Sigmoid colon (tissue), 7 donors: ENCODE measurements around the gene OPALIN. TPM values are rescaled to one million over a fixed set of nuclear protein-coding genes. Genes with fewer than 3 reads are reported as not detected.

Experiments
- DNase-seq: peaks from one replicate; pipeline ENCODE4 v3.0.0-alpha.2; 2019
- H3K27ac ChIP-seq, 4 donors: fragments of 200-600 bp; sonication (generic); one replicate each; pipeline ENCODE4 v1.5.1; 2016 to 2019; ENCODE audit warnings: mild to moderate bottlenecking in 1 of 4
- H3K27me3 ChIP-seq, 3 donors: fragments of 200-600 bp; sonication (generic); one replicate each; pipeline ENCODE4 v1.5.1; 2019; ENCODE audit warnings: mild to moderate bottlenecking in 1 of 3
- H3K36me3 ChIP-seq, 4 donors: fragments of 200-600 bp; sonication (generic); one replicate each; pipeline ENCODE4 v1.5.1; 2016 to 2019
- H3K4me1 ChIP-seq, 4 donors: fragments of 200-600 bp; sonication (generic); one replicate each; pipeline ENCODE4 v1.5.1; 2017 to 2019
- H3K4me3 ChIP-seq, 4 donors: fragments of 200-600 bp; sonication (generic); one replicate each; pipeline ENCODE4 v1.5.1; 2017 to 2019; ENCODE audit warnings: mild to moderate bottlenecking in 2 of 4, moderate library complexity in 1 of 4
- H3K9me3 ChIP-seq, 4 donors: fragments of 200-600 bp in 3 of 4; sonication (generic) in 3 of 4; one replicate each; pipeline versions ENCODE4 v1.5.1 to v1.6.1; 2013 to 2019
- EP300 ChIP-seq, 4 donors: sonication (generic); formaldehyde crosslinking; IDR thresholded peaks; one replicate each; pipeline ENCODE4 v1.6.1; 2017; ENCODE audit warnings: antibody characterized with exemption in 4 of 4
- POLR2A ChIP-seq, 2 donors: fragments of 450-650 bp; IDR thresholded peaks; one replicate each; pipeline ENCODE4 v1.6.1; 2016; ENCODE audit warnings: antibody characterized with exemption in 2 of 2, mild to moderate bottlenecking in 2 of 2, moderate library complexity in 2 of 2
- POLR2AphosphoS5 ChIP-seq, 4 donors: sonication (generic); formaldehyde crosslinking; IDR thresholded peaks; one replicate each; pipeline ENCODE4 v1.6.1; 2017; ENCODE audit warnings: antibody characterized with exemption in 4 of 4
- WGBS, 2 donors: extraction: QIAGEN DNeasy Blood & Tissue Kit; methylation state at CpG; one replicate each; pipeline ENCODE4 v1.1.7; 2013; 5-methylcytosine and 5-hydroxymethylcytosine counted together
- intact Hi-C: fragments of 100-400 bp; cut with DNase I; formaldehyde crosslinking; loops from one replicate; pipeline ENCODE4 v1.15.1; 2023
- polyA plus RNA-seq, 3 donors: library from polyadenylated mRNA; stranded (reverse); fragments of 200-250 nt; gene quantifications; one replicate each; pipeline ENCODE4 v1.2.3, GENCODE V29; 2013
- total RNA-seq, 4 donors: library from RNA; depleted of rRNA; stranded (reverse); fragments of >200 nt; gene quantifications; one replicate each; pipeline ENCODE4 v1.1.0, GENCODE V29; 2016
- TF ChIP-seq, protein P1 (sequence below), 4 experiments: fragments of 450-650 bp in 3 of 4; fragments of 200-600 bp in 1 of 4; IDR thresholded peaks; one replicate each; pipeline ENCODE4 v1.5.1; 2016 to 2019; ENCODE audit warnings: antibody characterized with exemption in 4 of 4, mild to moderate bottlenecking in 3 of 4, moderate library complexity in 2 of 4
- donor health status: healthy with polysubstance abuse.
- donor health status: Bipolar disorder and iron deficiency.
- donor health status: healthy.

Gene OPALIN
- total and polyA plus RNA-seq, 7 donors, result not detected

DNA sequence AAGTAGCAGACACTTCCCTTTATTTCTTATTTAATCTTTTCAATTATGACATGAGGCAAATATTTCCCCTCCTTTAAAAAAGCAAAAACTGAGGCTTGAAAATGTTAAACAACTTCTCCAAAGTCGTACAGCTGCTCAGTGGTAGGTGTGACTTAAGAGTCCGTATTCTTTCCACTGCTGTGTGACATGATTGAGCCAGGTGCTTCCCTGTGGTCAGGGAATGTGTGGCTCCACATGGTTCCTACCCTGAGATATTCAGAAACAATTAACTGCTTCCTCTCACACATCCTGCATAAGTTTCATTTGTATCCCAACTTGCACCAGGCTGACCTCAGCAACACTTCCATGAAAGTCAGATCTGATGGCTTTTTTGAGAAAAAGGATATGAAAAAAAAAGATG is 13.6 kb downstream of the OPALIN start:
- intact Hi-C loops, result no loop called here
- Histone ChIP-seq H3K9me3 (peaks cover 0 to 6% (median 0%) of the 10 kb centered on the region in 4 donors), H3K27me3 (no peaks in the 10 kb centered on the region), H3K4me3 (no peak overlapping the region), H3K36me3 (no peaks in the 10 kb centered on the region), H3K27ac (no peak overlapping the region), H3K4me1 (no peaks in the 10 kb centered on the region)
- TF ChIP-seq, protein P1, sequence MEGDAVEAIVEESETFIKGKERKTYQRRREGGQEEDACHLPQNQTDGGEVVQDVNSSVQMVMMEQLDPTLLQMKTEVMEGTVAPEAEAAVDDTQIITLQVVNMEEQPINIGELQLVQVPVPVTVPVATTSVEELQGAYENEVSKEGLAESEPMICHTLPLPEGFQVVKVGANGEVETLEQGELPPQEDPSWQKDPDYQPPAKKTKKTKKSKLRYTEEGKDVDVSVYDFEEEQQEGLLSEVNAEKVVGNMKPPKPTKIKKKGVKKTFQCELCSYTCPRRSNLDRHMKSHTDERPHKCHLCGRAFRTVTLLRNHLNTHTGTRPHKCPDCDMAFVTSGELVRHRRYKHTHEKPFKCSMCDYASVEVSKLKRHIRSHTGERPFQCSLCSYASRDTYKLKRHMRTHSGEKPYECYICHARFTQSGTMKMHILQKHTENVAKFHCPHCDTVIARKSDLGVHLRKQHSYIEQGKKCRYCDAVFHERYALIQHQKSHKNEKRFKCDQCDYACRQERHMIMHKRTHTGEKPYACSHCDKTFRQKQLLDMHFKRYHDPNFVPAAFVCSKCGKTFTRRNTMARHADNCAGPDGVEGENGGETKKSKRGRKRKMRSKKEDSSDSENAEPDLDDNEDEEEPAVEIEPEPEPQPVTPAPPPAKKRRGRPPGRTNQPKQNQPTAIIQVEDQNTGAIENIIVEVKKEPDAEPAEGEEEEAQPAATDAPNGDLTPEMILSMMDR (IDR thresholded peaks at IDR 0.05), result no peak
- TF ChIP-seq EP300 (IDR thresholded peaks at IDR 0.05) (no peak), POLR2A (IDR thresholded peaks at IDR 0.05) (no peak), POLR2AphosphoS5 (IDR thresholded peaks at IDR 0.05) (no peak)
- no peak for DNase-seq
- WGBS, 2 donors, result 64 to 74% methylated on average over 2 of the region's 2 CpGs

DNA sequence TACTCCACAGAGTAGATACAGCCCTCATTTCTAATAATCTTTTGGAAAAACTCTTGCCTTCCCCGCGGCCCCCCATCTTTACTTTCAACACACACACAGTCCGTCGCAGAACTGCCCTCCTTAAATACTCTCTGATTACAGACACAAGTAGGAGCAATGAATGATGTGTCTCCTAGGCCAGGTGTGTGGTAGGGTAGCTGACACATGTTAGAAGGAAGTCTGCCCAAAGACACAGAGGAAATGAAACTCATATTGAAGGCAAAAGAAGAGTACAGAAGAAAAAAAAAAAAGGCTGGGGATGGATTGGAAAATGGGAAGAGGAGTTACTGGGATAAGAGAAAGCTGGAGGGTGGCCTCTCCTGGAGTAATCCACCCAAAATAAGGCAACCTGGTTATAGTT is 14.6 kb downstream of the OPALIN start:
- Histone ChIP-seq H3K27me3 (no peaks in the 10 kb centered on the region), H3K36me3 (no peaks in the 10 kb centered on the region), H3K9me3 (peaks cover 0 to 6% (median 0%) of the 10 kb centered on the region in 4 donors), H3K27ac (no peak overlapping the region), H3K4me3 (no peak overlapping the region), H3K4me1 (no peaks in the 10 kb centered on the region)
- TF ChIP-seq POLR2AphosphoS5 (IDR thresholded peaks at IDR 0.05), result no peak
- TF ChIP-seq POLR2A (IDR thresholded peaks at IDR 0.05), result no peak
- TF ChIP-seq, protein P1 (IDR thresholded peaks at IDR 0.05), result no peak
- no peak for TF ChIP-seq EP300 (IDR thresholded peaks at IDR 0.05)
- no peak for DNase-seq
- 93 to 97% methylated on average over 4 of the region's 4 CpGs for WGBS, 2 donors
- intact Hi-C loops, result loop anchor here (5.0 kb wide), 1 partner anchor 117 kb away; no protein-coding TSS in a partner anchor

DNA sequence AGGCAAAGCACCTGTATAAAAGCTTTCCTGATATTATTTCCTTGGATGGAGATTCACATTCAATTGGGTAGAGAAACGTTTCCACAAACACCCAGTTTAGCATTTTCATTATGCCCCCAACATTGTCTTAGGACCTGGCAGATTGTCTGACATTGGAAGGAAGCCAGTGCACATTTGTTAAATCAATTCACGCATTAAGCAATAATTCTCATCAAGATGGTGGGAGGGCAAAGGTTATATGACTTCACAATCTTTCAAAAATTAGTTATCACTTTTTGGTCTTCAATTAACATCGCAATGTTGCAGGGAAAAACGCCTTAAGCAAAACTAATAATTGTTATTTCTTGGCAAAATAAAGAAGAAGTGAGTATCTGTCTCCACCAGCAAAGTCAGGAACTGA is 16.4 kb downstream of the OPALIN start:
- peaks cover 0 to 6% (median 0%) of the 10 kb centered on the region in 4 donors for H3K9me3 ChIP-seq
- H3K4me3 ChIP-seq, result no peak overlapping the region
- H3K27ac ChIP-seq, result no peak overlapping the region
- WGBS, 2 donors, result 68 to 83% methylated on average over 4 of the region's 4 CpGs
- TF ChIP-seq EP300 (IDR thresholded peaks at IDR 0.05), result no peak
- TF ChIP-seq, protein P1 (IDR thresholded peaks at IDR 0.05), result no peak
- no peak for TF ChIP-seq POLR2A (IDR thresholded peaks at IDR 0.05)
- no peak for TF ChIP-seq POLR2AphosphoS5 (IDR thresholded peaks at IDR 0.05)
- H3K4me1 ChIP-seq, result no peaks in the 10 kb centered on the region
- H3K36me3 ChIP-seq, result no peaks in the 10 kb centered on the region
- DNase-seq, result no peak
- no peaks in the 10 kb centered on the region for H3K27me3 ChIP-seq
- intact Hi-C loops, result loop anchor here (5.0 kb wide), 1 partner anchor 115 kb away; no protein-coding TSS in a partner anchor

DNA sequence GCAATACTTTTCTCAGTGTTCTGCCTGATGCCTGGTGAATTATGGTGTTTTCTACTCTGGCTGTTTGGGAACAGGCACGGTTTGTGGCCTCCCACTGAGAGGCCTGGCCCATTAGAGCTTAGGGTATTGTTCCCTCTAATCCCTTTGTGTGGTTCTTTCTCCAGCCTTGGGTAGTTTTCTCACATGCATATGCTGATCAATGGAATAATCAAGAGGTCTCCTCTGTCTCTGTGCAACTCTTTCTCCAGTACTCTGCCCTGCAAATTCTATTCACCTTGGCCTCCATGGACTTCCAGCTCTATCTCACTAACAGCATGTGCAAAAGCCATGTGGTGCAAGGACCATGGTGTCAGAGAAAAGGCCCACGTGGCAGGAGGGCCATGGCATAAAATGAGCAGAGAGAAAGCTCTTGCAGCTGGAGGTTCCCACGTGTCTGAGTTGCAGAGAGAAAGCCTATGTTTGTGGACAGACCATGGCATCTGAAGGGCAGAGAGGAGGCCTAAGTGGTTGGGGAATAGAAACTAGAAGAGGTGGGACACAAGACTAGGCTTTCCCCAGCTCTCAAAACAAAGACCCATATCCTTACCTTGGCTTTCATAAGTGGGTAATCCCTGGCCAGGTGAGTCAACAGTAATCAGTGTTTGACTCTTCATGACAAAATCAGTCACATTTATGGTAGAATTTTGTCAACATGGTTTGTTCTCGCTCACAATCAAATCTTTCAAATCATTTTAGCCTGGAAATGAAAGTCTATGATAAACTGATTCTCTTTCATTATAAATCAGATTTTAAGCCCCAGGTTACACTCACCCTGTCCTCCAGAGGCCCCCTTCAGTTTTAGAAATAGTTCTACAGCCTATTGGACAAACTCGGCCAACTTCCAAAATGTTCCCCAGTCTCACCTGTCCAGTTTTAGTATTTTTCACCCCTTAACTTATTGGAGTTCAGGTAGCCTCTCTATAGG is 17.3 kb downstream of the OPALIN start:
- intact Hi-C loops, result loop anchor here (5.0 kb wide), 1 partner anchor 114 kb away; no protein-coding TSS in a partner anchor
- TF ChIP-seq POLR2A (IDR thresholded peaks at IDR 0.05), result no peak
- TF ChIP-seq, protein P1 (IDR thresholded peaks at IDR 0.05), result no peak
- no peak for TF ChIP-seq POLR2AphosphoS5 (IDR thresholded peaks at IDR 0.05)
- TF ChIP-seq EP300 (IDR thresholded peaks at IDR 0.05), result no peak
- no peak for DNase-seq
- Histone ChIP-seq H3K36me3 (no peaks in the 10 kb centered on the region), H3K27me3 (no peaks in the 10 kb centered on the region), H3K4me3 (no peak overlapping the region), H3K27ac (no peak overlapping the region), H3K9me3 (peaks cover 0 to 4% (median 0%) of the 10 kb centered on the region in 4 donors), H3K4me1 (no peaks in the 10 kb centered on the region)
- 82 to 84% methylated on average over 5 of the region's 5 CpGs for WGBS, 2 donors
